HepG2 (cell line): ENCODE results near the gene SARS2. TPM values are rescaled to one million over a fixed set of nuclear protein-coding genes. Genes with fewer than 3 reads are reported as not detected.

Source experiments
- BHLHE40 ChIP-seq: IDR thresholded peaks from 2 replicates; pipeline ENCODE4 v1.6.1; 2011; ENCODE audit warnings: low read length, improper control_type of control experiment
- FIP1L1 ChIP-seq: fragments of 200-400 bp; formaldehyde crosslinking; IDR thresholded peaks from 2 replicates; pipeline ENCODE4 v1.6.1; 2018; ENCODE audit warnings: low read depth, mild to moderate bottlenecking, low read length, moderate library complexity, borderline replicate concordance; ENCODE audit not compliant: insufficient read depth
- HNF4A ChIP-seq: sonication (generic); formaldehyde crosslinking; IDR thresholded peaks from 2 replicates; pipeline ENCODE4 v1.4.0; 2020; ENCODE audit warnings: missing genetic modification reagents
- HOXA3 ChIP-seq: sonication (generic); formaldehyde crosslinking; IDR thresholded peaks from 2 replicates; pipeline ENCODE4 v1.5.0; 2020; ENCODE audit warnings: missing genetic modification reagents
- KAT8 ChIP-seq: IDR thresholded peaks from 2 replicates; pipeline ENCODE4 v1.6.1; 2016; ENCODE audit warnings: missing genetic modification reagents, missing compliant biosample characterization
- MTF2 ChIP-seq: sonication (generic); formaldehyde crosslinking; IDR thresholded peaks from 2 replicates; pipeline ENCODE4 v1.5.0; 2020; ENCODE audit warnings: missing genetic modification reagents, borderline replicate concordance
- NFRKB ChIP-seq: fragments of 450-650 bp; IDR thresholded peaks from 2 replicates; pipeline ENCODE4 v1.6.1; 2017
- TAF15 ChIP-seq: fragments of 200-400 bp; formaldehyde crosslinking; IDR thresholded peaks from one replicate; pipeline ENCODE4 v1.6.1; 2018; ENCODE audit warnings: mild to moderate bottlenecking, low read depth, low read length; ENCODE audit not compliant: poor library complexity, severe bottlenecking
- TCF7 ChIP-seq: sonication (generic); IDR thresholded peaks from 2 replicates; pipeline ENCODE4 v1.6.1; 2016; ENCODE audit warnings: antibody characterized with exemption, low read depth
- ZBTB10 ChIP-seq: sonication (generic); formaldehyde crosslinking; IDR thresholded peaks from 2 replicates; pipeline ENCODE4 v1.4.0; 2020; ENCODE audit warnings: missing genetic modification reagents, borderline replicate concordance
- ZNF260 ChIP-seq: sonication (generic); formaldehyde crosslinking; IDR thresholded peaks from 2 replicates; pipeline ENCODE4 v1.4.0; 2020; ENCODE audit warnings: missing genetic modification reagents, low read depth, mild to moderate bottlenecking, borderline replicate concordance
- ZNF326 ChIP-seq: sonication (generic); formaldehyde crosslinking; IDR thresholded peaks from 2 replicates; pipeline ENCODE4 v1.4.0; 2020; ENCODE audit warnings: missing genetic modification reagents, borderline replicate concordance
- ZNF512B ChIP-seq: sonication (generic); formaldehyde crosslinking; IDR thresholded peaks from 2 replicates; pipeline ENCODE4 v1.5.1; 2020; ENCODE audit warnings: missing genetic modification reagents, mild to moderate bottlenecking, borderline replicate concordance
- ZNF513 ChIP-seq: sonication (generic); formaldehyde crosslinking; conservative IDR thresholded peaks from 2 replicates; pipeline ENCODE4 v1.5.0; 2020; ENCODE audit warnings: missing genetic modification reagents
- ZNF547 ChIP-seq: sonication (generic); formaldehyde crosslinking; IDR thresholded peaks from 2 replicates; pipeline ENCODE4 v1.5.1; 2020; ENCODE audit warnings: mild to moderate bottlenecking, missing genetic modification reagents
- ZNF619 ChIP-seq: sonication (generic); formaldehyde crosslinking; IDR thresholded peaks from 2 replicates; pipeline ENCODE4 v1.4.0; 2020; ENCODE audit warnings: mild to moderate bottlenecking, missing genetic modification reagents
- polyA plus RNA-seq, 8 experiments: library from polyadenylated mRNA; depleted of rRNA in 3 of 8; stranded (reverse) in 7 of 8; unstranded in 1 of 8; fragments of >200 nt; fragmentation: Illumina TruSeq in 4 of 8; extraction: Trizol in 4 of 8; gene quantifications; 2 replicates each; pipeline versions ENCODE4 v1.2.1 to v1.2.3, GENCODE V29; 2011 to 2016; ENCODE audit warnings: low read depth in 4 of 8, missing spikeins in 1 of 8, mixed read lengths in 1 of 8; ENCODE audit not compliant: insufficient read depth in 1 of 8
- total RNA-seq, 5 experiments: library from RNA; depleted of rRNA; stranded (reverse); fragments of >200 nt; fragmentation: Illumina TruSeq; extraction: Trizol; gene quantifications; 2 replicates each; pipeline ENCODE4 v1.2.3, GENCODE V29; 2016; ENCODE audit warnings: low read depth in 1 of 5
- TF ChIP-seq, protein P1 (sequence below): sonication (generic); formaldehyde crosslinking; IDR thresholded peaks from 2 replicates; pipeline ENCODE4 v1.4.0; 2020; ENCODE audit warnings: missing genetic modification reagents
- TF ChIP-seq, protein P2 (sequence below): sonication (generic); formaldehyde crosslinking; IDR thresholded peaks from 2 replicates; pipeline ENCODE4 v1.5.0; 2020; ENCODE audit warnings: mild to moderate bottlenecking, missing genetic modification reagents, moderate library complexity

The SARS2 gene
- total and polyA plus RNA-seq, 2 of the 13 experiments (the other 11 are each of a cell fraction or from before 2014, with no cell fraction given): 40.0 to 48.6 TPM

- TF ChIP-seq TAF15 (no peak), HNF4A (CRISPR knock-in tag) (no peak), ZNF619 (no peak), MTF2 (CRISPR knock-in tag) (no peak), FIP1L1 (no peak), KAT8 (peak; percentile 79), NFRKB (no peak), ZBTB10 (peak; percentile 96; the same call in 1 of the 2 replicates), ZNF260 (CRISPR knock-in tag) (no peak), ZNF513 (CRISPR knock-in tag) (no peak), BHLHE40 (peak; percentile 74; the same call in 1 of the 2 replicates), ZNF547 (CRISPR knock-in tag) (peak; percentile 15; the same call in 1 of the 2 replicates), ZNF326 (CRISPR knock-in tag) (no peak), ZNF512B (CRISPR knock-in tag) (no peak), HOXA3 (CRISPR knock-in tag) (peak; percentile 99), TCF7 (0 out of 2 replicates have a peak, but pooled peaks have one; percentile 10)
- TF ChIP-seq, protein P1, sequence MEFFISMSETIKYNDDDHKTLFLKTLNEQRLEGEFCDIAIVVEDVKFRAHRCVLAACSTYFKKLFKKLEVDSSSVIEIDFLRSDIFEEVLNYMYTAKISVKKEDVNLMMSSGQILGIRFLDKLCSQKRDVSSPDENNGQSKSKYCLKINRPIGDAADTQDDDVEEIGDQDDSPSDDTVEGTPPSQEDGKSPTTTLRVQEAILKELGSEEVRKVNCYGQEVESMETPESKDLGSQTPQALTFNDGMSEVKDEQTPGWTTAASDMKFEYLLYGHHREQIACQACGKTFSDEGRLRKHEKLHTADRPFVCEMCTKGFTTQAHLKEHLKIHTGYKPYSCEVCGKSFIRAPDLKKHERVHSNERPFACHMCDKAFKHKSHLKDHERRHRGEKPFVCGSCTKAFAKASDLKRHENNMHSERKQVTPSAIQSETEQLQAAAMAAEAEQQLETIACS (CRISPR knock-in tag): no peak
- TF ChIP-seq, protein P2, sequence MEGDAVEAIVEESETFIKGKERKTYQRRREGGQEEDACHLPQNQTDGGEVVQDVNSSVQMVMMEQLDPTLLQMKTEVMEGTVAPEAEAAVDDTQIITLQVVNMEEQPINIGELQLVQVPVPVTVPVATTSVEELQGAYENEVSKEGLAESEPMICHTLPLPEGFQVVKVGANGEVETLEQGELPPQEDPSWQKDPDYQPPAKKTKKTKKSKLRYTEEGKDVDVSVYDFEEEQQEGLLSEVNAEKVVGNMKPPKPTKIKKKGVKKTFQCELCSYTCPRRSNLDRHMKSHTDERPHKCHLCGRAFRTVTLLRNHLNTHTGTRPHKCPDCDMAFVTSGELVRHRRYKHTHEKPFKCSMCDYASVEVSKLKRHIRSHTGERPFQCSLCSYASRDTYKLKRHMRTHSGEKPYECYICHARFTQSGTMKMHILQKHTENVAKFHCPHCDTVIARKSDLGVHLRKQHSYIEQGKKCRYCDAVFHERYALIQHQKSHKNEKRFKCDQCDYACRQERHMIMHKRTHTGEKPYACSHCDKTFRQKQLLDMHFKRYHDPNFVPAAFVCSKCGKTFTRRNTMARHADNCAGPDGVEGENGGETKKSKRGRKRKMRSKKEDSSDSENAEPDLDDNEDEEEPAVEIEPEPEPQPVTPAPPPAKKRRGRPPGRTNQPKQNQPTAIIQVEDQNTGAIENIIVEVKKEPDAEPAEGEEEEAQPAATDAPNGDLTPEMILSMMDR: peak; percentile 42
These were observed 30.9 kb downstream of the SARS2 start, which contains the start of the genes NFKBIB and SIRT2 (continued) for GRCh38 chr19:38899447-38900201.
